LNCAP (cell line): ENCODE data around the gene PEA15.

Experiments
- TF ChIP-seq, protein P1 (sequence below): fragments of 450-650 bp; IDR thresholded peaks from 2 replicates; pipeline ENCODE4 v1.5.1; 2017; ENCODE audit warnings: mild to moderate bottlenecking

PEA15 gene

GRCh38 chr1:160168609-160169369 lies 36.4 kb upstream of the PEA15 start:
- TF ChIP-seq, protein P1, sequence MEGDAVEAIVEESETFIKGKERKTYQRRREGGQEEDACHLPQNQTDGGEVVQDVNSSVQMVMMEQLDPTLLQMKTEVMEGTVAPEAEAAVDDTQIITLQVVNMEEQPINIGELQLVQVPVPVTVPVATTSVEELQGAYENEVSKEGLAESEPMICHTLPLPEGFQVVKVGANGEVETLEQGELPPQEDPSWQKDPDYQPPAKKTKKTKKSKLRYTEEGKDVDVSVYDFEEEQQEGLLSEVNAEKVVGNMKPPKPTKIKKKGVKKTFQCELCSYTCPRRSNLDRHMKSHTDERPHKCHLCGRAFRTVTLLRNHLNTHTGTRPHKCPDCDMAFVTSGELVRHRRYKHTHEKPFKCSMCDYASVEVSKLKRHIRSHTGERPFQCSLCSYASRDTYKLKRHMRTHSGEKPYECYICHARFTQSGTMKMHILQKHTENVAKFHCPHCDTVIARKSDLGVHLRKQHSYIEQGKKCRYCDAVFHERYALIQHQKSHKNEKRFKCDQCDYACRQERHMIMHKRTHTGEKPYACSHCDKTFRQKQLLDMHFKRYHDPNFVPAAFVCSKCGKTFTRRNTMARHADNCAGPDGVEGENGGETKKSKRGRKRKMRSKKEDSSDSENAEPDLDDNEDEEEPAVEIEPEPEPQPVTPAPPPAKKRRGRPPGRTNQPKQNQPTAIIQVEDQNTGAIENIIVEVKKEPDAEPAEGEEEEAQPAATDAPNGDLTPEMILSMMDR = no peak

GRCh38 chr1:160169553-160170399 lies 35.4 kb upstream of the PEA15 start:
- TF ChIP-seq, protein P1 = no peak

- TF ChIP-seq, protein P1 = no peak
These were observed 33.8 kb upstream of the PEA15 start for GRCh38 chr1:160171354-160171753.

DNA sequence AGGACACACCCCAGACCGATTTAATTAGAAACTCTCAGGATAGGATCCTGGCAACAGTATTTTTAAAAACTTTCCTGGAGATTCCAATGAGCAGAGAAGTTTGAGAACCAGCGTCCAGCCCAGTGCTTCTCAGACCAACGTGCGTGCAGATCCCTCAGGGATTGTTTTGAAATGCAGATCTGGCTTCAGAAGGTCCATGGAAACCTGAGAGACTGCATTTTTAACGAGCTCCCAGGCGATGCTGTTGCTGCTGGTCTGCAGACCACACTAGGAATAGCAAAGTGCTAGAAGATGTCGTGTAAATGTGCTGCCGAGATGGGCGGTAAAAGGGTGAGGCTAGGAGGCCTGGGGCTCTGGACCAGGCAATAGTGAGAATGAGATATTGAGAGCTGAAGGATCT lies 33.2 kb upstream of the PEA15 start:
- TF ChIP-seq, protein P1 = no peak

GRCh38 chr1:160177231-160177630 lies 28.0 kb upstream of the PEA15 start:
- TF ChIP-seq, protein P1 = no peak

- TF ChIP-seq, protein P1 = no peak
These were observed 27.5 kb upstream of the PEA15 start for GRCh38 chr1:160177667-160178066.

- TF ChIP-seq, protein P1 = no peak
These were observed 26.5 kb upstream of the PEA15 start for GRCh38 chr1:160178731-160179130.
